Daoy (cell line): Measurements from ENCODE around the gene SLN. TPM values are rescaled to one million over a fixed set of nuclear protein-coding genes. Genes with fewer than 3 reads are reported as not detected.
"Not testable (repeated sequence)": the region's sequence is repeated elsewhere in the genome, so short reads cannot be mapped to it uniquely, and the experiment has no call there.

ENCODE experiments used
- DNase-seq: peaks from one replicate; pipeline ENCODE4 v3.0.0-alpha.2; 2015; ENCODE audit warnings: low read depth
- total RNA-seq: library from RNA; depleted of rRNA; stranded (reverse); fragments of >200 nt; shearing (Covaris generic); gene quantifications from 2 replicates; pipeline ENCODE4 v1.2.3, GENCODE V29; 2014; rRNA removed

The SLN gene
- total RNA-seq = 0.80 TPM in 1 of 2 replicates, not detected in the other

DNA sequence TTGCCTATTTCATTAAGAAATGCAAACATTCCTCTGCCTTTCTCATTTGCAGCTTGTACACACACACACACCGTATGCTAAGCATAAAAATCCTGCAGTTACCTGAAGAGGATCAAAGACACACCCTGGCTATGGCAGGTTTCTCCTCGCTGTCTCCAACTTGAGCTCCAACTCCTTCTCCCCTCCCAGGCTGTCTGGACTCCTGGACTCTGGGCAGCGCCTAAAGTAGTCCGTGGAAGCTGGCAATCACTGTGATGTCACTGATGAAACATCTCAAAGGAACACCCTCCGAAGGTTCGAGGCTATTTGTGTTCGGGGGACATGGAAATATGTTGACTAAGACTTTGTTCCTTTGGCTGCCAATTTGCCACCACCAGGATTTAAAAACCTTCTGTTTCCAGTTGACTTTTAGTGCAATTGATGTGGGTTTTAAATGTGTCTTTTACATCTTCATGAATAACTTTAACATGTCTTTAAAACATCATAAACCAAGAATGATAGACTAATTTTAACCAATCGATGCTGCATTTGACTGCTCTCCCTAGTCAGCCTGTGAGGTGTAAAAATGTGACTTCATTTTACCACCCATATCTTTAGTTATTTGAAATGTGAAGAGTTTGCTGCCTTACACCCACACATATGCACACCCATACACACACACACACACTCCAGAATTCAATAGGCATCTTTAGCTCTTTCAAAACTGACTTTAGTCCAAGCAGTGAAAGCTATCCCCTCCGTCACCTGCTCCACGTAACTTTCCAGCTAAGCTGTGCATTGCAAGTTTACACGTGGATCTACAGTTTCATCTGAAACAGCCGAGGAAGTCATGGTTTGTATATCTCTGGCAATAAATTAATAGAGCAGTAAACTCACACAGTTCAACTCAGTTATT, at the start of gene SLN:
Gene SLN, minus strand, starts transcription at position 196 of the 895 bp plus-strand sequence.
- no peak for DNase-seq

DNA sequence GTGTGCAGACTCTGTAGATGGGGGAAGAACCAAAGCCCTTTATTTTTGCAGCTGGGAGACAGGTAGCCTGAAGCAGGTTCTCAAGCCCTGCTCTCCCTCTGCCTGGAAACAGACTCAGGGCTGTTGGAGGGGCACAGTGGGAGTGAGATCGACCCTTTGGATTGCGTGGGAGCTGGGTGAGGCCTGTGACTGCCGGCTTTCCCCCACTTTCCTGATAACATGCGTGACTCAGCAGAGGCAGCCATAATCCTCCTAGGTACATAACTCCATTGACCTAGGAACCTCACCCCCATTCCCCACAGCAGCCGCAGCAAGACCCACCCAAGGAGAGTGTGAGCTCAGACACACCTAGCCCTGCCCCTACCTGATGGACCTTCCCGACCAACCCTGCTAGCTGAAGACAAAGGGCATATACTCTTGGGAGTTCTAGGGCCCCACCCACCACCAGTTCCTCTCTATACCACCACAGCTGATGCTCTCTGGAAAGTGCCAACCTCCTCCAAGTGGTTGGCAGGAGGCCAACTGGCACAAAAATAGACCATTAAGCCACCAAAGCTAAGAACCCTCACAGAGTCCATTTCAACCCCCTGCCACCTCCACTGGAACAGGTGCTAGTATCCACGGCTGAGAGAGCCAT, 47.0 kb upstream of the SLN start:
- DNase-seq = not testable (repeated sequence)

DNA sequence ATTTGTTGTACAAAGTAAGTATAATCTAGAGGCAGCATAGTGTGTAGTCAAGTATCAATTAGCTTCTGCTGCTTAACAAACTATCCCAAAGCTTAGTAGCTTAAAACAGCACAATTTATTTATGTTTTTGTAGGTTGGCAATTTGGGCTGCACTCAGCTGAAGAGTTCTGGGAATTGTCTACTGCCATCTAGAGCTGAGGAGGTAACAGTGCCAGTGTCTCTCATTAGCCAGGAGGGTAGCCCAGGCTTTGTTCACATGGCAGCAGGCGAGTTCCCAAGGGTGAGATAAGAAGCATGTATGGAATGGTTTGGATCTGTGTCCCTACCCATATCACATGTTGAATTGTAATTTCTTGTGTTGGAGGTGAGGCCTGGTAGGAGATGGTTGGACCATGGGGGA, 45.8 kb upstream of the SLN start:
- no peak for DNase-seq

DNA sequence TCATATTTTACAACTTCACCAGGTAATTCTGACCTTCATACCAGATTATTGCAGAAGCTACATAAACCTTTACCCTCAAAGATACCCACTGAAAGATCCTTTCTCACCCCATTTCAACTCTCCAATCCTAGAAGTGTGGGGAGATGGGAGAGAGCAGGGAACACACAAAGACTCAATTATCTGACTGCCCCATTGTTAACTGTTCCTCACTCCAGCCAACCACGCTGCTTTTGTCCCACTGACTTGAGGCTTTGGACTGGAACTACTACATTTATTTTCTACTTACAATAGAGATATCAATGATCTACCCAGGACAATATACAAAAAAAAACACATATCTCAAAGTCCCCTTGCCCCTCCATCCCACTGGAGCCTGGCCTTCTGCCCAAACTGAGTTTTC, 44.7 kb upstream of the SLN start:
- DNase-seq = no peak

DNA sequence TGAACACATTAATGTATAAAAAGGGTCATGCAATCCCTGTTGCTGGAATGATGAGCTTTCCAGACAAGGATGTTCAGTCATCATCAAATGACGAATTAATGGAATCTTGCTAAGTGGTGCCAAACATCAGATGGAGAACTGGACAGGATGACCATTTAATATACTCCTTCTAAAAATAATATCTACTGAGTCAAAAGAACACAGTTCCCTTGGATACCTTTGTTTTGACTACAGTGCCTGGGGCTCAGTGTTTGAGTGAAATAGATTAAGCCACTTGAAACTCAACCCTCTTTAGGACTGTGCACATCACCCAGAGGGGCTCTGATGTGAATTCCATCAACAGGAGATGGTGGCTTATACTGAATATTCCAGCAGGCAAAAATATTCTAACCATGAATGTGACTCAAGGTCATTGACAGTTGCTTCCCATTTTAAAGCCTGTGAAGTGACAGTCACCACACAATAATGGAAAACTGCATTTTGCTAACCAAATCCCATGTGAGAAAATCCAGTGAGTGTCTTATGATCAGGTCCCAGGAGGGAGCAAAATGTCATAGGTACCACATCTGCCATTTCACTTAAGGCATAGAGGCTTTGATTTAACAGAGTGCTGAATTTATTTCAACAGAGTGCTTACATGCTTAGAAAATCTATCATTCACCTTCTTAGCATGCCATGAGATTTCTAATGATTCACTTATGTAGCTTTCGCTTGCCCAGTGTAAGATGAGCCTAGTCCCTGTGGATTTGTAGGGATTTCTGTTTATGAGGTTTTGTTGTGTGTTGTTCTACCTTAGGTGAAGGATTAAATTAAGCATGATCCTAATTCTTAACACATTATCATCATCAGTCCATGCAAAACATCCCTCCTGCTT, 41.3 kb upstream of the SLN start:
- DNase-seq = no peak

DNA sequence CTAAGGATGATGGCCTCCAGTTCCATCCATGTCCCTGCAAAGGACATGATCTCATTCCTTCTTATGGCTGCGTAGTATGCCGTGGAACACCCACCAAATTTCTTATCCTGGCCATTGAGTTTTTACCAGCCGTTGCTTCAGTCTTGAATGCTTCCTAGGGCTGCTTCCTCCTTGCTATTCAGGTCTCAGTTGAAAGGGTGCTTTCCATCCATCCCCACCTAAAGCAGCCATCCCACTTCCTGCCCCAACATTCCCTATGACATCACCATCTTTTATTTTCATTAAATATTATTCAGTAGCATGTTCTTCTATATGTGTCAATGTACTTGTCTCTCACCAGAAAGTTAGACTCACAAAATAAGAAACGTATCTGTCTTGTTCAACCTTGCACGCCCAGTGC, 40.7 kb upstream of the SLN start:
- no peak for DNase-seq

DNA sequence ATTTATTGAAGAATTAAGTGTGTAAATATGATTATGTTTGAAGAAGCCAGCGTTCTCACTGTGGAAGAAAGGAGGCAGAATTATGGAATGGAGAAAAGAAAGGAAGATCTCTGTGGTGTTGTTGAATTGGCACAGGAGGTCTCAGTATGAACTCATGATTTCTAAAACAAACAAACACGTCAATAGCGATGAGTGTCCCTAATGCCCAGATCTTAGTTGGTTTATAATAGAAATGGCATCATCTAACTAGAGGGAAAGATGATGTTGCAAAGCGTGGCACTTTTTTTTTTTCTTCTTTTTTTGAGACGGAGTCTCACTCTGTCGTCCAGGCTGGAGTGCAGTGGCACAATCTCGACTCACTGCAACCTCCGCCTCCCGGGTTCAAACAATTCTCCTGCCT, 39.2 kb upstream of the SLN start:
- no peak for DNase-seq

DNA sequence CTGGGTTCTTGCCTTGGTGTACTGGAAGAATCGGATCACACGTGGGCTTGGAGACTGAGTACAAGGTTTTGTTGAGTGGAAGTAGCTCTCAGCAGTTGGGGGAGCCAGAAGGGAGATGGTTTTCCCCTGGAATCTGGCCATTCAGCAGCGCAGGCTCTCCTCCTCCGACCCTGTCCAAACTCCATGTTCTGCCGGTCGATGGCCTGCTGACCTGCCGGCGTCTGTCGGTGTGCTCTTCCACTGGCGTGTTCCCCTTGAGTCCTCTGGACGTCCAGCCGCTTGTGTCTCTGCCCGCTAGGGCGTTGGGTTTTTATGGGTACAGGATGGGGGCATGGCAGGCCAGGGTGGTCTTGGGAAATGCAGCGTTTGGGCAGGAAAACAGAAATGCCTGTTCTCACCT, 38.5 kb upstream of the SLN start:
- DNase-seq = no peak

DNA sequence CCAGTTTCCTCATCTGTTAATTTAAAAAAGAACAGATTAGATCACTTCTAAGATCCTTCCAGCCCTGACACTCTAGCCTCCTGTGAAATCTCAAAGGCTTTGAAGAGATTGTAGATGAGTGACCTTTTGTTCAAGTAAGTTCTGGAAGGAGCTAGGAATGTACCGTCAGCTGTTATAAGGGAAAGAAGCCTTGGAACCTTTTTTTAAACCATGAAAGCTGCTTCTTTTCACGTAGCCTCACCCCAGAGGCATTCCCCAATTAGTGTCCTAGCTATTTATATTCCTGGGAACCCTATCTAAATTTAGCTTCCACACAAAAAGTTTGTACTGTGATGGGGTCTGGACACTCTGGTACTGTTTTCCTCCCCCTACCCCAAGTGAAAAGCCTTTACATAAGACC, 35.8 kb upstream of the SLN start:
- DNase-seq = no peak

DNA sequence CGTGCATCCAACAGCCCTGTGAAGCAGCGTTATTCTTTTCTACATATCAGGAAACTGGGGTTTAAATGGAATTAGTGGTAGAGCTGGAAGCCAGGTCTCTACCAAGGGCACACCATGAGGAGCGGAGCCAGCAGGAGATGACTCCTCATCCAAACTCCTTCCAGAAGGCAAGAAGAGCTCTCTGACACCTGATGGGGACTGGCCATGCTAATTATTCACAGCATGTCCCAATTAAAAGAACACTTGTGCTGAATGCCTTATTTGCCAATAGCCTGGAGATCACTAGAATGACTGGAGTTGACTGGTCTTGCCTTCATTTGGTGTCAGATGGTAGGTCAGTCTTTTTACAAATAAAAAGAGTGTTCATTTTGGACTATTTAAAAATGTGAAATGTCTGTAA, 32.9 kb upstream of the SLN start:
- no peak for DNase-seq

DNA sequence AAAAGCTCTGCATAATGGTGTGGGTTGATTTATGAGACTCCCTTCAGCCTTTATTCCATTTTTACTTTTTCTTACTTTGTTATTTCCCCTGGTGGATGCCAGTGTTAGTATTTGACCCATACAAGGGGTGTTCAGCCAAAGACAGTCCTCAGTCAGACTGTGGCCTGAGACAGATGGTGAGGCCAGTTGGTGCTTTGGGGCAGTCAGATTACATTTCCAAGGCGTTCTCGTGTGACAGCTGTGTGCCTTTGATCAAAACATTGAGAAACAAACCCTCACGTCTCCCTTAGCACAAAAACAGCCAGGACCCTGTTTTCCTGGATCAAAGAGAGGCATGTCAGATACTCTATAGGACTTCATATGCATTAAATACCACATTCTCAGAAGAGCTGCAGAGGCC, 31.3 kb upstream of the SLN start:
- no peak for DNase-seq

DNA sequence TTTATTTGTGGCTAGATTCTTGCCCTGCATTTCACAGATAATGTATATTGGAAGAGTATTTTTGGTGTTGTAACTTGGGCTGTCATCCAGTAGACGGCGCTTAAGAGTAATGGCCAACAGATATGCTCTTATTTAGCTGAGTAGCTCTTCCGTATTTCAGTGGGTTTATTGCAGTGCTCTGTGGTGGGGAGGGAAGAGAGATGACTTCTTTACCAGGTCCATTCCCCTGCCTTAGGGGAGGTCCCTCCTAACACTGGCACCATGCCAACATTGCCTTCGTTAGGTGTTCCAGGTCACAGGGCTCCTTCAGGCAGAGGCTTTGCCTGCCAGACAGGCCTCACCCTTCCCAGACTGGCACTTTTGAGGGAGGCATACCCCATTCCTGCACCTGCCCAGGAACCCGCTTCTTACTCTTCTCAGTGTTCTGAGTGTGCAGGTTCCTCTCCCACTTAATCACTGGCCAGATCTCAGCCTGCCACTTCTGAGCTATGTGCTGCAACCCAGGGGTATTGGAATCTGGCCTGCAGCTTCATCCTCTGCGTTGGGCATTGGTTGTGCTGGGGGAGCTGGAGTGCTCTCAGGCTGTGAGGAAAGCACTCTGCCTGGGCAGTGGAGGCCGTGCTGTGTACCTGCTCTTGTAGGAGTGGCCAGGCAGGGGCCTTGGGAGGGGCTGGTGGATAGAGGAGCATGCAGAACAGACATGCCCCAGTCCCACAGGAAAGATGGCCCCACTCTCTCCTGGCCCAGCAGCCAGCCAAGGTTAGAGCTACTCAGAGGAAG, 29.4 kb upstream of the SLN start:
- peak; percentile 43 for DNase-seq

DNA sequence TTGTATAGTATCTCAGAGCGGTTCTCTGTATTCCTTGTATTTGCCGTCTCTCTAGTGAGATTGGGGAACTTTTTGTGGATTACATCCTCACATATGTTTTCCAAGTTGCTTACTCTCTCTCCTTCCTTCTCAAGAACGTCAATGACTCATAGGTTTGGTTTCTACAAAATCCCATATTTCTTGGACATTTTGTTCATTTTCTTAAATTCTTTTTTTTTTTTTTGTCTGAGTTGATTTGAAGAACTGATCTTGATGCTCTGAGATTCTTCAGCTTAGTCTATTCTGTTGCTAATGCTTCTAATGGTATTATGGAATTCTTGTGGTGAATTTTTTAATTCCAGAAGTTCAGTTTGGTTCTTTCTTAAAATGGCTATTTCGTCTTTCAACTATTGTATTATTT, 28.4 kb upstream of the SLN start:
- DNase-seq = no peak

DNA sequence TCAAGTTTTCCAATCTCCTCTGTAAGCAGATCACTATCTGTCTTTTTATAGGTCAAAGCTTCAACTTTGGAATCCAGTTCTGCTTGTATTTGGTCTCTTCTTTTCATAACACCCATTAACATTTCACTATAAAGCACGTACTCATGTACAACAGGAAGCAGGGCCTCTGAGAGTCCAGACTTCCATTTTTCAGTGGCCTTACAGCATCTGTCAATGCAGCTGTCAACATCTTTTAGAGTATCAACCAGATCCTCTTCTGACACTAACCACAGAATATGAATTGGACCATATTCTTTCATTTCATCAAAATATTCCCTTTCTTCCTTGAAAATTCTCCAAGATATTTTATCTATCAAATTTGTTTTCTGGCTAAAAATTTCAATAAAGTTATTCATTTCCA, 24.7 kb upstream of the SLN start:
- DNase-seq = no peak

DNA sequence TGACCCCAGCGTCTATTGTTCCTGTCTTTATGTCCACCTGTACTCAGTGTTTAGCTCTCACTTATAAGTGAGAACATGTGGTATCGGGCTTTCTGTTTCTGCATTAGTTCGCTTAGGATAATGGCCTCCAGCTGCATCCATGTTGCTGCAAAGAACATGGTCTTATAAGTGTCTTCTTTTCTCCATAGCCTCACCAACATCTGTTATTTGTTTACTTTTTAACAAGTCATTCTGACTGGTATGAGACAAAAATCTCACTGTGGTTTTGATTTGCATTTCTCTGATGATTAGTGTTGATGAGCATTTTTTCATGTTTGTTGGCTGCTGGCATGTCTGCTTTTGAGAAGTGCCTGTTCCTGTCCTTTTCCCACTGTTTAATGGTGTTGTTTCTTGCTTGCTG, 21.7 kb upstream of the SLN start:
- no peak for DNase-seq

DNA sequence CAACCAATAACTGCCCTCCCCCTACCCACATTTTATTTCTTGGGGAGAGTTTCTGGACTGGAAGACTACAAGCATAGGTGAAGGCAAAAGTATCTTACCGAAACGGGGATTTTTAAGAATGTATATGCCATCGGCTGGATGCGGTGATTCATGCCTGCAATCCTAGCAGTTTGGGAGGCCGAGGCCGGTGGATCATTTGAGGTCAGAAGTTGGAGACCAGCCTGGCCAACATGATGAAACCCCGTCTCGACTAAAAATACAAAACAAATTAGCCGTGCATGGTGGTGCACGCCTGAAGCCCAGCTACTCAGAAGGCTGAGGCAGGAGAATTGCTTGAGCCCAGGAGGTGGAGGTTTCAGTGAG, 20.8 kb upstream of the SLN start:
- DNase-seq = peak; percentile 28

DNA sequence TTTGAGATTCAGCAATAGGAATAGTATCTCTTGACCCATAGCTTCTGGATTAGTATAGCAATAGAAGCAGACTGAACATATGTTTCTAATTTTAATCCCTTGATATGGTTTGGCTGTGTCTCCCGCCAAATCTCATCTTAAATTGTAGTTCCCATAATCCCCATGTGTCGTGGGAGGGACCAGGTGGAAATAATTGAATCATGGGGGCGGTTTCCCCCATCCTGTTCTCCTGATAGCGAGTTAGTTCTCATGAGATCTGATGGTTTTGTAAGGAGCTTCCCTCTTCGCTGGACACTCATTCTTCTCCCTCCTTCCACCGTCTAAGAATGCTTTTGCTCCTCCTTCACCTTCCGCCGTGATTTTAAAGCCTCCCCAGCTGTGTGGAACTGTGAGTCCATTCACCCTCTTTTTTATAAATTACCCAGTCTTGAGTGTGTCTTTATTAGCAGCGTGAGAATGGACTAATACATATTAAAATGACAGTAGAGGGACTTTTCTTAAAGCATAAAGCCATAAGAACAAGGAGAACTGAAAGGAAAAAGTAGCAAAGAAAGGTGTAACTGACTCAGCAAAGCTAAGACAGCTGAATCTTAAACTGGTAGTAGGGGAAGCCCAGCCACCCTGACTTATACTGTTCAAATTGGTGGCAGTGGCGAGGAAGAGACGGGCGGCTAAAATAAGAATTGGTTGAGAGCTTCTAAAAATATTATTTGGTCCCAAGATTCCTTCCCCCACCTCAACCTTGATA, 20.3 kb upstream of the SLN start:
- DNase-seq = no peak

DNA sequence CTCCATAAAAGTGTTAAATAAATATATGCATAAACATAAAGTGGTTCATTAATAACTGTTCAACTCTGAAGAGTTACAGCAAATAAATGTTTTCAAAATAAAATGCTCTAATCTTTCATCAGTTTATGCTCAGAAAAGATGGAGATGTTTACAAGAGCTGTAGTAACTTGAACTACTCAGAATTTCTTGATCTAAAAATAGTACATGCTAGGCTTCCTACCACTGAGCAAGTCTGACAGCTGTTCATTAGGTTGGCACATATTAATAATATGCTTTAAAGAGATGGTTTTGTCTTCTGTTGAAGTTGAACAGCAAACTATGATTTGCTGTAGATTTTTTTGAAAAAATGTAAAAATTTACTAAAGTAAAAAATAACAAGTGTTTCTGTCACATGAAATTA, 10.8 kb upstream of the SLN start:
- no peak for DNase-seq

DNA sequence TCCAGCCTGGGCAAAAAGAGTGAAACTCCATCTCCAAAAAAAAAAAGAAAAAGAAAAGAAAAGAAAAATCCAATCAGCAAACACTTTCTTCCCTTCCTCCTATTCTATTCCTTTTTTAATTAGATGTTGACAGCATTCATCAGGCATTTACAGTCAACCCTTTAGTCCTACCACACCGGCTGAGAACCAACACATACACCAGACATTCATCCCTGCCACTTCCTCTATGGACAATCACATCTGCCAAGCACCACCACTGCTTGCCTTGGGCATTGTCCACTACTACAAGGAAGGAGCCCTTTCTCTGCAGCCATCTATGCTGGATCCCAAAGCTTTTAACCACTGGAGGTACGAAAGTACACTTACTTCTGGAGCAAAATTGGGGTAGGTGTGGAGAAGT, 9.4 kb upstream of the SLN start:
- no peak for DNase-seq

DNA sequence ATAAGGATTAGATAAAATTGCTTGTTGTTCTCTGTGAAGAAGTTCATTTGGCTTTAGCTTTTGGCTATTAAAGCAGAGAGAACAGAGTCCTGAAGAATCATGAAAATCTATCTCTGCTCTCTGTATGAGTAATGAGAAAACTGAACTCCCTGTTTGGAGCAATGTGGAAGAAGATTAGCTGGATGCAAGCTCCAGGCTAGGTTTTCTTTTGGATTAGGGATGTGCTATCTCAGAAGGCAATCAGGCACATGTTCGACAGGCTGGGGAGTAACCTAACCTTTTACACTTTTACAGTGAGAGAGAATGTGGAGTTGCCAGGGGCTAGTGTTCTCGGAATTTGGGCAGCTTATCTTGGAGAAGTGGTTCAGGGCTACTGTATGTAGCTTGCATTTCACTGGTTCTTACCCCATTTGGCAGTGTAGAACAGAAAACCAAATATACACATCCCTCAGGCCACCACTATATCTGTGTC, 8.5 kb upstream of the SLN start:
- DNase-seq = no peak
